Measurements from ENCODE around the gene RNU2-63P. TPM values are rescaled to one million over a fixed set of nuclear protein-coding genes. Genes with fewer than 3 reads are reported as not detected.

Gene RNU2-63P
- total and polyA plus RNA-seq, 11 donors: not detected

GRCh38 chr2:88011011-88011410 lies 5.3 kb downstream of the RNU2-63P start:
- 63 to 85% (median 72%) methylated on average over 1 of the region's 1 CpG for whole genome bisulfite sequencing, 4 donors
- H3K27me3 ChIP-seq: no peaks in the 10 kb centered on the region
- no peak overlapping the region for H3K4me3 ChIP-seq
- intact Hi-C loops (cut with DNase I): no loop called here
- TF ChIP-seq POLR2A (IDR thresholded peaks at IDR 0.05): no peak
- no peak for TF ChIP-seq CTCF (IDR thresholded peaks at IDR 0.05)
- DNase-seq: no peak
- H3K4me1 ChIP-seq: no peaks in the 10 kb centered on the region
- no peak for ATAC-seq
- H3K36me3 ChIP-seq: no peaks in the 10 kb centered on the region
- no peaks in the 10 kb centered on the region for H3K9me3 ChIP-seq
- no peak overlapping the region for H3K27ac ChIP-seq

GRCh38 chr2:88010136-88010535 lies 6.2 kb downstream of the RNU2-63P start:
- Histone ChIP-seq H3K4me3 (no peak overlapping the region), H3K9me3 (no peaks in the 10 kb centered on the region), H3K27ac (no peak overlapping the region), H3K4me1 (no peaks in the 10 kb centered on the region), H3K36me3 (no peaks in the 10 kb centered on the region), H3K27me3 (no peaks in the 10 kb centered on the region)
- intact Hi-C loops (cut with DNase I): no loop called here
- no peak for ATAC-seq
- 80 to 95% (median 90%) methylated on average over 1 of the region's 1 CpG for WGBS, 4 donors
- DNase-seq: no peak
- TF ChIP-seq POLR2A (IDR thresholded peaks at IDR 0.05) (no peak), CTCF (IDR thresholded peaks at IDR 0.05) (no peak)

- intact Hi-C loops (cut with DNase I): no loop called here
- H3K27me3 ChIP-seq: peaks cover 0 to 14% (median 0%) of the 10 kb centered on the region in 9 donors
- no peak overlapping the region for H3K4me3 ChIP-seq
- ATAC-seq (no peak), DNase-seq (no peak)
- H3K4me1 ChIP-seq: peaks cover 0 to under 1% (median 0%) of the 10 kb centered on the region in 12 donors
- H3K27ac ChIP-seq: no peak overlapping the region
- no peaks in the 10 kb centered on the region for H3K9me3 ChIP-seq
- H3K36me3 ChIP-seq: no peaks in the 10 kb centered on the region
- TF ChIP-seq CTCF (IDR thresholded peaks at IDR 0.05) (no peak), POLR2A (IDR thresholded peaks at IDR 0.05) (no peak)
- 79 to 96% (median 92%) methylated on average over 16 of the region's 16 CpGs for WGBS, 4 donors
Observed at GRCh38 chr2:88006912-88007439, 9.4 kb downstream of the RNU2-63P start.

- no peaks in the 10 kb centered on the region for H3K9me3 ChIP-seq
- intact Hi-C loops (cut with DNase I): no loop called here
- WGBS, 4 donors: 81 to 90% (median 85%) methylated on average over 6 of the region's 6 CpGs
- DNase-seq: no peak
- H3K4me3 ChIP-seq: no peak overlapping the region
- H3K36me3 ChIP-seq: no peaks in the 10 kb centered on the region
- peaks cover 0 to 5% (median 0%) of the 10 kb centered on the region in 12 donors for H3K4me1 ChIP-seq
- no peak overlapping the region for H3K27ac ChIP-seq
- H3K27me3 ChIP-seq: peaks cover 0 to 14% (median 0%) of the 10 kb centered on the region in 9 donors
- ATAC-seq: no peak
- no peak for TF ChIP-seq POLR2A (IDR thresholded peaks at IDR 0.05)
- no peak for TF ChIP-seq CTCF (IDR thresholded peaks at IDR 0.05)
Observed at GRCh38 chr2:88005776-88006175, 10.6 kb downstream of the RNU2-63P start.
